ENCODE data around the gene TUNAR.

TUNAR gene

DNA sequence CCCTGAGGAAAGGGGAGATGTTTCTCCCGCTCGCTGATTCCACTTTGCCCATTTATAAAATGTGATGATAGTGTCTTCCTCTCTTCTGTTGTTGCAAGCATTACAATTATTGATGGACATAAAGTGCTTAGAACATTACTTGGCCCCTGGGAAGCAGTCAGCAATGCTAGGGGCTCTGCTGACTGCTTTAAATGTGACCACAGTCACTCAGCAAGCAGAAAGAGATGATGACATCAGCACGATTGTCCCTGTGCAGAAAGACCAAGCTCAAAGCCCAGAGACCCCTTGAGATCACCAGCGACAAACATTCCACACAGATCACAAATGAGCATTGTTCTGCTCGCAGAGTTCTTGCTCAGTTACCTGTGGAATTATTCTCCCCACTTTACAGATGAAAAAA lies 26.5 kb downstream of the TUNAR start:
- H3K4me1 ChIP-seq (ENCODE audit: control insufficient read depth in 5 of 5, insufficient read depth in 5 of 5, low read length in 5 of 5), result no peaks in the 10 kb centered on the region
- H3K9ac ChIP-seq (ENCODE audit: low read length in 5 of 5), result no peak overlapping the region
- peaks cover 0 to 25% (median 18%) of the 10 kb centered on the region in 5 donors for H3K27me3 ChIP-seq (ENCODE audit: control insufficient read depth in 5 of 5, insufficient read depth in 4 of 5, low read length in 5 of 5)

DNA sequence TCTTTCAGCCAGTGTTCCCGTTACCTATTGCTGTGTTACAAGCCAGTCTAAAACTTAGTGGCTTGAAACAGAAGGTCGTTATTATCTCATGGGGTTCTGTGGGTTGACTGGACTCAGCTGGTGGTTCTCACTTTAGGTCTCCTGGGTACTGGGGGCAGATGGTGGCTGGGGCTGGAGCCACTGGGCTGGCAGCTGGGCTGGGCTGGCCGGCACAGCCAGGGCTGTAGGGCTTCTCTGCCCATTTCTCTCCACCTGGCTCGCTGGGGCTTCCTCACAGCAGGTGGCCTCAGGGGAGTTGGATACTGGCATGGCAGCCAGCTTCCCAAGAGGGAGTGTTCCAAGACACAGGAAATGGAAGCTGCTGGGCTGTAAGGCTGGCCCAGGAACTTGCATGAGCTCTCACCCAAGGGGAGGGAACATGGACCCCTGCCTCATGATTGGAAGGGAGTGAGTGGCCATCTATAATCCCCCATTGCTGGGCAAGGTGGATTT lies 27.0 kb downstream of the TUNAR start:
- H3K4me1 ChIP-seq (ENCODE audit: control insufficient read depth in 5 of 5, insufficient read depth in 5 of 5, low read length in 5 of 5), result no peaks in the 10 kb centered on the region
- H3K9ac ChIP-seq (ENCODE audit: low read length in 5 of 5), result no peak overlapping the region
- H3K27ac ChIP-seq (ENCODE audit: low read depth, low read length), result no peak overlapping the region
- H3K4me3 ChIP-seq (ENCODE audit: low read depth in 1 of 5, low read length in 5 of 5), result no peak overlapping the region
- H3K27me3 ChIP-seq (ENCODE audit: control insufficient read depth in 5 of 5, insufficient read depth in 4 of 5, low read length in 5 of 5), result peaks cover 0 to 24% (median 18%) of the 10 kb centered on the region in 5 donors
- no peaks in the 10 kb centered on the region for H3K9me3 ChIP-seq (ENCODE audit: control insufficient read depth in 5 of 5, low read length in 5 of 5)
- H3K36me3 ChIP-seq (ENCODE audit: control insufficient read depth in 5 of 5, insufficient read depth in 5 of 5, low read length in 5 of 5), result no peaks in the 10 kb centered on the region

More for the DNA sequence above, 26.5 kb downstream of the TUNAR start:
- Histone ChIP-seq H3K9me3 (ENCODE audit: control insufficient read depth in 5 of 5, low read length in 5 of 5) (no peaks in the 10 kb centered on the region), H3K4me3 (ENCODE audit: low read depth in 1 of 5, low read length in 5 of 5) (no peak overlapping the region), H3K27ac (ENCODE audit: low read depth, low read length) (no peak overlapping the region), H3K36me3 (ENCODE audit: control insufficient read depth in 5 of 5, insufficient read depth in 5 of 5, low read length in 5 of 5) (no peaks in the 10 kb centered on the region)

DNA sequence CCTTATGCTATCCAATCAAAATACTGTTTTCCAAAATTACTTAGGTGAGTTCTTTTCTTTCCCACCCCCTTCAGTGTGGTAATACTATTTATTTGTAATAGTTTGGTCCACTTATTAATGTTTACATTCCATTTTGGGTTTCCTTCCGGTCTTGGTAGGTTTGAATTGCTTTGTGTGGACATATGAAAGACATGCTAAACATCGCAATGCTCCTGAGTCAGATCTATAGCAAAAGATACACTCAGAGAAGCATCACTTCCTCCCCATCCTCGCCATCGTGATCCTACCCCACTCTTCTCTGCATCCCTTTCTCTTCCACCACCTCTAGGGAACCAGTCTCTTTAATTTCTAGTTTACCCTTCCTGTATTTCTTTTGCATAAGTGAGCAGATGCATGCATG lies 30.0 kb downstream of the TUNAR start:
- Histone ChIP-seq H3K9me3 (ENCODE audit: control insufficient read depth in 5 of 5, low read length in 5 of 5) (no peaks in the 10 kb centered on the region), H3K4me1 (ENCODE audit: control insufficient read depth in 5 of 5, insufficient read depth in 5 of 5, low read length in 5 of 5) (no peaks in the 10 kb centered on the region), H3K4me3 (ENCODE audit: low read depth in 1 of 5, low read length in 5 of 5) (no peak overlapping the region), H3K9ac (ENCODE audit: low read length in 5 of 5) (no peak overlapping the region), H3K36me3 (ENCODE audit: control insufficient read depth in 5 of 5, insufficient read depth in 5 of 5, low read length in 5 of 5) (no peaks in the 10 kb centered on the region), H3K27ac (ENCODE audit: low read depth, low read length) (no peak overlapping the region), H3K27me3 (ENCODE audit: control insufficient read depth in 5 of 5, insufficient read depth in 4 of 5, low read length in 5 of 5) (peaks cover 4 to 17% (median 13%) of the 10 kb centered on the region in 5 donors)

DNA sequence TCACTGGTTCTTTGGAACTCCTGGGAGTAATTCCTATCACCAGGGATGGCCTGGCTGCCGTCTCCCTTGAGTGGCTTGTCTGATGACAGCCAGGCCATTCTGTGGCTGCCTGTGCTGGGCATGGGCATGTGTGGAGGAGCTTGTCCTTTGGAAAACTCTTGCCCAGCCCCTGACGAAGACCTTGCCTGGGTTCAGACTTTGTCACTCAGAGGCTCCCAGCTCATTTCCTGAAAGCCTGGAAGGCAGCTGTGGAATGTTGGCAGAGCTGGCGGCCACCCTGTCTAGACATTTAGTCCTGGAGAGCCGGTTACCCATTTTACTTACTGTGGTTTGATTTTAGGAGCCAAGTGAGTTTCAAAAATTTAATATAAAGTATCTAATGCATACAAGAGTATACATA lies 34.0 kb downstream of the TUNAR start:
- H3K27me3 ChIP-seq (ENCODE audit: control insufficient read depth in 5 of 5, insufficient read depth in 4 of 5, low read length in 5 of 5), result peaks cover 0 to 16% (median 8%) of the 10 kb centered on the region in 5 donors
- no peaks in the 10 kb centered on the region for H3K9me3 ChIP-seq (ENCODE audit: control insufficient read depth in 5 of 5, low read length in 5 of 5)
- H3K36me3 ChIP-seq (ENCODE audit: control insufficient read depth in 5 of 5, insufficient read depth in 5 of 5, low read length in 5 of 5), result no peaks in the 10 kb centered on the region
- H3K4me1 ChIP-seq (ENCODE audit: control insufficient read depth in 5 of 5, insufficient read depth in 5 of 5, low read length in 5 of 5), result no peaks in the 10 kb centered on the region
- H3K27ac ChIP-seq (ENCODE audit: low read depth, low read length), result no peak overlapping the region
- H3K4me3 ChIP-seq (ENCODE audit: low read depth in 1 of 5, low read length in 5 of 5), result no peak overlapping the region
- no peak overlapping the region for H3K9ac ChIP-seq (ENCODE audit: low read length in 5 of 5)

DNA sequence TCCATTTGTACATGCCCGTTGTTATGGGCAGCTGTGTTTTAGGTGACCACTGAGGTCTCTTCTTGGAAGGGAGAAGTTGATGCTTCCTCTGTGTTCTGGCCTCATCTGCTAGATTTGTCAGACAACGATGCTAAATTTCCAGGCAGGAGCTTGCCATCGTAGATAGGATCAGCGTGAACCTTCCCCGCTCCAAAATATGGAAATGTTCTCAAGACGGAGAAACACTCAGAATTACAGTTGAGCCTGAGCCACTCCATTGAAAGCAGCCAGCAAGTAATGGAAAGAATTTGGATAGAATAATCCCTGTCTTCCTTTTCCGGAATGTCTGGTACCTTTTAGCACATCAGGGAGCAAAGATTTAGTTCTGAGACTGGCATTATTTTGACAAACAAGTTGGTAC lies 34.8 kb downstream of the TUNAR start:
- no peaks in the 10 kb centered on the region for H3K4me1 ChIP-seq (ENCODE audit: control insufficient read depth in 5 of 5, insufficient read depth in 5 of 5, low read length in 5 of 5)
- H3K27ac ChIP-seq (ENCODE audit: low read depth, low read length), result no peak overlapping the region
- H3K27me3 ChIP-seq (ENCODE audit: control insufficient read depth in 5 of 5, insufficient read depth in 4 of 5, low read length in 5 of 5), result peaks cover 0 to 16% (median 8%) of the 10 kb centered on the region in 5 donors
- H3K36me3 ChIP-seq (ENCODE audit: control insufficient read depth in 5 of 5, insufficient read depth in 5 of 5, low read length in 5 of 5), result no peaks in the 10 kb centered on the region
- no peak overlapping the region for H3K9ac ChIP-seq (ENCODE audit: low read length in 5 of 5)
- H3K4me3 ChIP-seq (ENCODE audit: low read depth in 1 of 5, low read length in 5 of 5), result no peak overlapping the region
- H3K9me3 ChIP-seq (ENCODE audit: control insufficient read depth in 5 of 5, low read length in 5 of 5), result no peaks in the 10 kb centered on the region

DNA sequence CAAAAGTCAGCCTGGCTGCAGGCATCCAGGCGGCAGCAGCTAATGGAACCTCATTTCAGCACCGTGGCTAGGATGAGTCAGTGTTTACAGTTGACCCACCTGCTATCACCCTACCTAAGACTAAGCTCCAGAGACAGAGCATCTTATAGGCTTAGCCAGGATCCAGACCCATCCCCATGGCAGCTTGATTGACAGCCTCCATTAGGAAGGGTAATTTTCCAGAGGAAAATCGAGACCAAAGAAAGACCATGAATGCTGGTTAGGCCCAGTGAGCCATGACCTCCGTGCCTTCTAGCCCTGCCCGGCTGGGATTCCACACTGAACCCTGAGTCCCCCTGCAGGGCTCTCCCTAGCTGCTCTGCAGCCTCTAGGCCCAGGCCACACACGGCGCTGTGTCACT lies 38.7 kb downstream of the TUNAR start:
- Histone ChIP-seq H3K36me3 (ENCODE audit: control insufficient read depth in 5 of 5, insufficient read depth in 5 of 5, low read length in 5 of 5) (no peaks in the 10 kb centered on the region), H3K27me3 (ENCODE audit: control insufficient read depth in 5 of 5, insufficient read depth in 4 of 5, low read length in 5 of 5) (peaks cover 0 to 16% (median 6%) of the 10 kb centered on the region in 5 donors), H3K9ac (ENCODE audit: low read length in 5 of 5) (no peak overlapping the region), H3K27ac (ENCODE audit: low read depth, low read length) (no peak overlapping the region), H3K9me3 (ENCODE audit: control insufficient read depth in 5 of 5, low read length in 5 of 5) (no peaks in the 10 kb centered on the region), H3K4me1 (ENCODE audit: control insufficient read depth in 5 of 5, insufficient read depth in 5 of 5, low read length in 5 of 5) (no peaks in the 10 kb centered on the region), H3K4me3 (ENCODE audit: low read depth in 1 of 5, low read length in 5 of 5) (no peak overlapping the region)

DNA sequence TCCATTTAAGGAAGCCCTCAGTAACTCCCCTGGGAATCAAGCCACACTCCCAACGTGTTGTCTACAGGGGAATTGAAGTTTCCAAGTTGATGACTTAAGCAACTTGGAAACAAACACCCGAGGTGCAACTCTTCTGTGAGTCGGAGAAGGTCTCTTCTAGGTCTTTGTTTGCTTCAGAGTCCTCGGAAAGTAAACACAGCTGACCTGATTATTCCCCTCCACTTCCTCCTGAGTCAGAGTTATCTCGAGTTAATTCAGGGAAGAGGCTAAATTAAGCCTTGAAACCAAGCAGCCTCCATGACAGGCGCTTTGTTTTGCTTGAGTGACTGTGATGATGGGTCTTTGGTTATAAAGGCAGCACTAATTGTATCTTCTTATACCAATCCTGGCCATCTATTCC lies 41.8 kb downstream of the TUNAR start:
- Histone ChIP-seq H3K27me3 (ENCODE audit: control insufficient read depth in 5 of 5, insufficient read depth in 4 of 5, low read length in 5 of 5) (peaks cover 0 to 20% (median 7%) of the 10 kb centered on the region in 5 donors), H3K9ac (ENCODE audit: low read length in 5 of 5) (no peak overlapping the region), H3K9me3 (ENCODE audit: control insufficient read depth in 5 of 5, low read length in 5 of 5) (no peaks in the 10 kb centered on the region), H3K36me3 (ENCODE audit: control insufficient read depth in 5 of 5, insufficient read depth in 5 of 5, low read length in 5 of 5) (no peaks in the 10 kb centered on the region), H3K27ac (ENCODE audit: low read depth, low read length) (no peak overlapping the region), H3K4me3 (ENCODE audit: low read depth in 1 of 5, low read length in 5 of 5) (no peak overlapping the region), H3K4me1 (ENCODE audit: control insufficient read depth in 5 of 5, insufficient read depth in 5 of 5, low read length in 5 of 5) (no peaks in the 10 kb centered on the region)

DNA sequence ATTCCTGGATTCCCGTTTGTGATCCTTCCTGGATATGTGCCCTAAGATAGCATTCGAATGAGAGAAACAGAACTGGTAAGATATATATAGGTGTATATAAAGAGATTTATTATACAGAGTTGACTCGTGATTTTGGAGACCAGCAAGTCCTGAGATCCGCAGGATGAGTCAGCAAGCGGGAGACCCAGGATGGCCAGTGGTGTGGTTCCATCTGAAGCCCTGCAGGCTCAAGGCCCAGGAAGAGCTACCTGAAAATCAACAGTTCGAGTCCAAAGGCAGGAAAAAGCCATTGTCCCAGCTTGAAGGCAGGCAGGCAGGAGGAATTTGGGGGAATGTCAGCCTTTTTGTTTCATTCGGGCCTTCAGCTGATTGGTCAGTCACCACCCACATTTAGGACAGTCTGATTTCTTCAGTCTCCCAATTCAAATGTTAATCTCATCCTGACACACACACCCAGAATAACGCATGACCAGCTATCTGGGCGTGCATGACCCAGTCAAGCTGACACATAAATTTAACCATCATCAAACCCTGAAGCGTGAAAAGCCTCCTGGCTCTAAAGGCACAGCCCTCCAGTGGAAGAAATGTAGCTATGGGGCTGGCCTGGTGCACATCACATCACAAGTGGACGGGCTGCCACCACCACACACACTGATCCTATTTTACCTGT lies 44.3 kb downstream of the TUNAR start:
- no peak overlapping the region for H3K4me3 ChIP-seq (ENCODE audit: low read depth in 1 of 5, low read length in 5 of 5)
- no peaks in the 10 kb centered on the region for H3K9me3 ChIP-seq (ENCODE audit: control insufficient read depth in 5 of 5, low read length in 5 of 5)
- no peaks in the 10 kb centered on the region for H3K4me1 ChIP-seq (ENCODE audit: control insufficient read depth in 5 of 5, insufficient read depth in 5 of 5, low read length in 5 of 5)
- H3K36me3 ChIP-seq (ENCODE audit: control insufficient read depth in 5 of 5, insufficient read depth in 5 of 5, low read length in 5 of 5), result no peaks in the 10 kb centered on the region
- H3K27me3 ChIP-seq (ENCODE audit: control insufficient read depth in 5 of 5, insufficient read depth in 4 of 5, low read length in 5 of 5), result peaks cover 0 to 11% (median 4%) of the 10 kb centered on the region in 5 donors
- no peak overlapping the region for H3K27ac ChIP-seq (ENCODE audit: low read depth, low read length)
- no peak overlapping the region for H3K9ac ChIP-seq (ENCODE audit: low read length in 5 of 5)

DNA sequence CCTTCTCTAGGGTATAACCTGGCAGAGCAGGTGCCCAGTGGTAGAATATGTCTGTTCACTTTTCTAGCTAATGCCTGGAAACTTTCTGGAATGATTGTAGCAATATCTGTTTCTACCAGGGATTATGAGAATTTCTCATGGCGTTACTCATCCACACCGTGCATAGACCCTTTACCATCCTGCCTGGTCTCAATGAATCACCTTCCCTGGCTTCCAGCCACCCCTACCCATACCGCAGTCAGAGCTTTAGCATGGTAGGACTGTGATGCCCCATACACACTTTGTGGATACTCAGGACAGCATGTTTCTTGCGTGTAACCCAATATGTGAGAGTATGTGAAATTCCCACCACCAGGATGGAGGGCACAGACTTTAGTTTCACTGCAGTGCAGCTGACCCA lies 45.4 kb downstream of the TUNAR start:
- Histone ChIP-seq H3K36me3 (ENCODE audit: control insufficient read depth in 5 of 5, insufficient read depth in 5 of 5, low read length in 5 of 5) (no peaks in the 10 kb centered on the region), H3K9ac (ENCODE audit: low read length in 5 of 5) (no peak overlapping the region), H3K9me3 (ENCODE audit: control insufficient read depth in 5 of 5, low read length in 5 of 5) (no peaks in the 10 kb centered on the region), H3K27ac (ENCODE audit: low read depth, low read length) (no peak overlapping the region), H3K4me1 (ENCODE audit: control insufficient read depth in 5 of 5, insufficient read depth in 5 of 5, low read length in 5 of 5) (no peaks in the 10 kb centered on the region), H3K27me3 (ENCODE audit: control insufficient read depth in 5 of 5, insufficient read depth in 4 of 5, low read length in 5 of 5) (peaks cover 0 to 17% (median 7%) of the 10 kb centered on the region in 5 donors), H3K4me3 (ENCODE audit: low read depth in 1 of 5, low read length in 5 of 5) (no peak overlapping the region)

DNA sequence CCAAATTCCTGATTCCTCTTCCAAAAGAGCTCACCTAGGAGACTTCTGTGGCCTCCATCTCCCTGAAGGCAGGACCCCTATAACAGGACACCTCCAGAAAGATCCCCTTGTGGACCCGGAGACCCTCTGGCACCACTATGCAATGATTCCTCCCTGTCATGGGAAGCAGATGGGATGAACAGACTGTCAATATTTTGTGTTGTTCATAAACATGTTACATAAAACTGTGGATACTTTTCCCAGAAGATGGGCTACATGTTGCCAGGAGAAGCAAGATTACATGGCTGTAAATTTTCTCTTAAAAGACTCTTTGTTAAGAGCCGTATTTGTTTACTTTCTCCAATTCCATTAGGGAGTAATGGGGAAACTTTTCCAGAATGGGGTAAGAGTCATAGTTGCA lies 52.1 kb downstream of the TUNAR start:
- Histone ChIP-seq H3K9ac (ENCODE audit: low read length in 5 of 5) (no peak overlapping the region), H3K4me1 (ENCODE audit: control insufficient read depth in 5 of 5, insufficient read depth in 5 of 5, low read length in 5 of 5) (no peaks in the 10 kb centered on the region), H3K27ac (ENCODE audit: low read depth, low read length) (no peak overlapping the region), H3K9me3 (ENCODE audit: control insufficient read depth in 5 of 5, low read length in 5 of 5) (no peaks in the 10 kb centered on the region), H3K36me3 (ENCODE audit: control insufficient read depth in 5 of 5, insufficient read depth in 5 of 5, low read length in 5 of 5) (no peaks in the 10 kb centered on the region), H3K4me3 (ENCODE audit: low read depth in 1 of 5, low read length in 5 of 5) (no peak overlapping the region), H3K27me3 (ENCODE audit: control insufficient read depth in 5 of 5, insufficient read depth in 4 of 5, low read length in 5 of 5) (peaks cover 0 to 13% (median 10%) of the 10 kb centered on the region in 5 donors)
